ENCODE results near the gene FAM83G. TPM values are rescaled to one million over a fixed set of nuclear protein-coding genes. Genes with fewer than 3 reads are reported as not detected.

FAM83G gene
- total and polyA plus RNA-seq, 8 donors = 5.6 to 12.9 (median 9.4) TPM

DNA sequence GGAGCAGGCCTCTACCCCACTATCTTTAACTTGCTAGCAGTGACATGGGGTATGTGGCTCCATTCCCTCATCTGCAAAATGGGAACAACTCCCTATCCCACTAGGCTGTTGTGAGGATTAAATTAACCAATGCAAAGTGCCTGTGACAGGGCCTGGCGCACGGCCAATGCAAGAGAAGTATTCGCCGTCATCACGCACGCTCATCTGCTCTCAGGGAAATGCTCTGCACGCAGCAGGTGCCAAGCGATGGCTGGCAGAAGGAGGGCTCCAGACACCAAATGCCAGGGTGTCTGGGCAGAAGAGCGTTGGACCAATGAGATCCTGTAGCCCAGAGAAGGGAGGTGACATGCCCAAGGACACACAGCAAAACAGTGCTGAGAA is 17.3 kb downstream of the FAM83G start:
- ATAC-seq (no peak), DNase-seq (peak in 1 of 6 donors; percentile 40), FAIRE-seq (no peak)
- Histone ChIP-seq H3K4me3 (no peak overlapping the region), H3K36me3 (no peaks in the 10 kb centered on the region), H3K27ac (no peak overlapping the region), H3K27me3 (no peaks in the 10 kb centered on the region), H3K4me1 (peaks cover 0 to 8% (median 0%) of the 10 kb centered on the region in 3 donors), H3K9me3 (no peaks in the 10 kb centered on the region)
- intact Hi-C loops (cut with DNase I) = no loop called here
- 89% methylated on average over 9 of the region's 9 CpGs for WGBS, 2 donors
- TF ChIP-seq, protein P1, sequence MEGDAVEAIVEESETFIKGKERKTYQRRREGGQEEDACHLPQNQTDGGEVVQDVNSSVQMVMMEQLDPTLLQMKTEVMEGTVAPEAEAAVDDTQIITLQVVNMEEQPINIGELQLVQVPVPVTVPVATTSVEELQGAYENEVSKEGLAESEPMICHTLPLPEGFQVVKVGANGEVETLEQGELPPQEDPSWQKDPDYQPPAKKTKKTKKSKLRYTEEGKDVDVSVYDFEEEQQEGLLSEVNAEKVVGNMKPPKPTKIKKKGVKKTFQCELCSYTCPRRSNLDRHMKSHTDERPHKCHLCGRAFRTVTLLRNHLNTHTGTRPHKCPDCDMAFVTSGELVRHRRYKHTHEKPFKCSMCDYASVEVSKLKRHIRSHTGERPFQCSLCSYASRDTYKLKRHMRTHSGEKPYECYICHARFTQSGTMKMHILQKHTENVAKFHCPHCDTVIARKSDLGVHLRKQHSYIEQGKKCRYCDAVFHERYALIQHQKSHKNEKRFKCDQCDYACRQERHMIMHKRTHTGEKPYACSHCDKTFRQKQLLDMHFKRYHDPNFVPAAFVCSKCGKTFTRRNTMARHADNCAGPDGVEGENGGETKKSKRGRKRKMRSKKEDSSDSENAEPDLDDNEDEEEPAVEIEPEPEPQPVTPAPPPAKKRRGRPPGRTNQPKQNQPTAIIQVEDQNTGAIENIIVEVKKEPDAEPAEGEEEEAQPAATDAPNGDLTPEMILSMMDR (IDR thresholded peaks at IDR 0.05) = no peak

DNA sequence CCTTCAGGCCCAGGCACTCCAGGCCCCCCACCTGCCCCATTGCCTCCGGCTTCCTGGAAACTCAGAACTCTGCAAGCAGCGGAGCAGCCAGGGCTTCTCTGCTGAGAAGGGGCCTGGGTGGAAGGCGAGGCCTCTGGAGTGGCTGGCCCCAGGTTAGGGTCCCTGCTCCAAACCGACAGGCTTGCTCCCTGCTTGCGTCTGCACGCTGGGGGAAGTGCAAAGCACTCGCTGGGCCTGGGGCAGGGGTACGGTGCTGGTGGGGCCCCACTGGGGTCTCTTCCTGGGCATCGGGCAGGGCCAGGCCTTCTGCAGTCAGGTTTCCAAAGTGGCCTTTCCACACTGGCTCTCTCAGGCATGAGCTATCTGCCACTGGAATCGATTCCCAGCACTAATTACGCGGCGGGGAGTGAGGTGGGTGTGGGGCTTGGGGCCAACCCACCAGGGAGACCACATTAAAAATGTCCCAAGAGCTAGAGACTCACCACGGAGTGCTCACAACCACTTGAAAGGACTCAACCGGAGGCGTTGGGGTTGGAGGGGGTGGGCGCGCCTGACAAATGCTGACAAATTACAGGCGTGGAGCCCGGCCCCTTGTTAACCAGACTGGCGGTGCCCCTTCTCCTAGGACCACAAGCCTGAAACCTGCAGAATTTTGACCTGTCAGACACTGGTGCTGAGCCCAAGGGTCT is 17.9 kb downstream of the FAM83G start:
- ATAC-seq (no peak), DNase-seq (peak in 1 of 6 donors; percentile 45), FAIRE-seq (no peak)
- Histone ChIP-seq H3K4me3 (no peak overlapping the region), H3K36me3 (no peaks in the 10 kb centered on the region), H3K27me3 (no peaks in the 10 kb centered on the region), H3K9me3 (no peaks in the 10 kb centered on the region), H3K4me1 (peaks cover 0 to 8% (median 0%) of the 10 kb centered on the region in 3 donors), H3K27ac (peak overlapping the region in 2 of 4 donors; percentile 67 to 80)
- intact Hi-C loops (cut with DNase I) = no loop called here
- TF ChIP-seq, protein P1 (IDR thresholded peaks at IDR 0.05) = no peak
- WGBS, 2 donors = 91 to 92% methylated on average over 21 of the region's 21 CpGs

DNA sequence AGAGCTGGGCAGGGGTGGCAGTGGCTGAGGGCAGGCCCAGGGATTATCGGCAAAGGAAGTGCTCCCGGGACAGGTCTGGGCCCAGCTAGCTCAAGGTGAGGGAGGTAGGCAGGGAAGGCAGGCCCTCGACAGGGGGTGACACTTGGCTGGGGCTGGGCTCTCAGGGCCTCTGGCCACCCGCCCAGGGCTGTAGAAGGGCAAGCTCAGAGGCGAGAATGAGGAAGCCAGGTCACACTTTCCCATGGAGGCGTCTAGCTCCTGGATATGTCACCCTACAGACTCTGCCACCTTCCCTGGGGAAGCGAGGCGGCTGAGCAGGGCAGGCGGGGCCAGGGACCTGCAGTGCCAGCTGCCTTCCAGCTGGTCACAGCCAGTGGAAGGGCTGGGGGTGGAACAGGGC is 19.1 kb downstream of the FAM83G start:
- H3K9me3 ChIP-seq = no peaks in the 10 kb centered on the region
- no peak overlapping the region for H3K4me3 ChIP-seq
- H3K4me1 ChIP-seq = peaks cover 0 to 8% (median 0%) of the 10 kb centered on the region in 3 donors
- intact Hi-C loops (cut with DNase I) = no loop called here
- TF ChIP-seq, protein P1 (IDR thresholded peaks at IDR 0.05) = no peak
- H3K36me3 ChIP-seq = no peaks in the 10 kb centered on the region
- ATAC-seq (peak; percentile 22 to 52 (median 44)), DNase-seq (peak in 4 of 6 donors; percentile 43 to 65 (median 60)), FAIRE-seq (no peak)
- H3K27me3 ChIP-seq = no peaks in the 10 kb centered on the region
- peak overlapping the region; percentile 46 to 80 (median 59) for H3K27ac ChIP-seq
- WGBS, 2 donors = 67 to 77% methylated on average over 9 of the region's 9 CpGs

DNA sequence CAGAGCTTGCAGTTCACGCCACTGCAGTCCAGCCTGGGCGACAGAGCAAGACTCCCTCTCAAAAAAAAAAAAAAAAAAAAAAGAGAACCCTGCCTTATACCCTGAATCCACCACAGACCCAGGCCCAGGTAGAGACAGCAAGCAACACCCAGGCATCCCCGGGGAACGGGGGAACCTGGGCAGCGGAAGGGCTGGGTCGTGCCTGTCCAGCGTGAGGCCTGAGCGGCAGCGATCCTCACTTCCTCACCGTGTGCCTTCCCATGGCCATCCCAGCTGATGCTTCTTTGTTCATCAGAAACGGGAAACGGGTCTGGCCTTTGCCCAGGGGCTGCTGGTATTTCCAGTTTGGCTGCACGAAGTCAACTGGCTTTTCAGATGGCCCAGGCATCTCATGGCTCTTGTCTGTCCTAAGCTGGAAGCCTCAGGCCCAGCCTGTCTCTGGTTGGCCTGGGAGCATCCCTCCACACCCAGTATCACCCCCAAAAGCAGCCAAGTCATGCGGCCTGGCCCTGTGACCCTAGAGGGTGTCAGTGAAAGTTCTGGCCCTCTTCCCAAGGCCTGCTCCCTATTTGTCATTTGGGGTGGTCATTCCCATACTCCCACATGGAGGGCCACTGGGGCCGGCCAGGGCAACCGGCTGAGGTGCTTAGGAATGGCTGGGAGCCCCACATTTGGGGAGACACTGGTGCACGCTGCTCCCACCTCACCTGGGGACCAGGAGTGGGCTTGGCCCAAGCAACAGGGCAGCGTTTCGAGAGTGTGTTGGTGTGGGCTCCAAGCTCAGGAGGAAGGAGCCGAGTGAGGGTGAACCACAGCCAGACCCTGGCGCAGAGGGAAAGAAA is 20.1 kb downstream of the FAM83G start:
- H3K27me3 ChIP-seq = no peaks in the 10 kb centered on the region
- intact Hi-C loops (cut with DNase I) = no loop called here
- no peak for FAIRE-seq
- DNase-seq = peak in 1 of 6 donors; percentile 37
- no peak overlapping the region for H3K4me3 ChIP-seq
- H3K4me1 ChIP-seq = peaks cover 0 to 8% (median 0%) of the 10 kb centered on the region in 3 donors
- H3K36me3 ChIP-seq = no peaks in the 10 kb centered on the region
- H3K27ac ChIP-seq = peak overlapping the region; percentile 46 to 80 (median 59)
- H3K9me3 ChIP-seq = no peaks in the 10 kb centered on the region
- no peak for ATAC-seq
- TF ChIP-seq, protein P1 (IDR thresholded peaks at IDR 0.05) = no peak
- WGBS, 2 donors = 86 to 87% methylated on average over 21 of the region's 21 CpGs

Measured in pancreas (tissue), 10 donors.